ENCODE results near the gene PTPN13.

DNA sequence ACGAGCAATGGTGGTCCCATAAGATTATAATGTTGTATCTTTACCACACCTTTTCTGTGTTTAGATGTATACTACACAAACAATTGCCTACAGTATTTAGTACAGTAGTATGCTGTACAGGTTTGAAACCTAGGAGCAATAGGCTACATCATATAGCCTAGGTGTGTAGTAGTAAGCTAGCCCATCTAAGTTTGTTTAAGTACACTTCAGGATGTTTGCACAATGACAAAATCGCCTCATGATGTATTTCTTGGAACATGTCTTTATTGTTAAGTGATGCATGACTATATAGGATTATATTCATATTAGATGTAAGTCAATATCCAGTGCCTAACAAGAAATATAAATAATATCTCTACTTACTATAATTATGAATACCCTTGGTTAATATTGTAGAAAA, 150.5 kb downstream of the PTPN13 start:
- TF ChIP-seq, protein P1, sequence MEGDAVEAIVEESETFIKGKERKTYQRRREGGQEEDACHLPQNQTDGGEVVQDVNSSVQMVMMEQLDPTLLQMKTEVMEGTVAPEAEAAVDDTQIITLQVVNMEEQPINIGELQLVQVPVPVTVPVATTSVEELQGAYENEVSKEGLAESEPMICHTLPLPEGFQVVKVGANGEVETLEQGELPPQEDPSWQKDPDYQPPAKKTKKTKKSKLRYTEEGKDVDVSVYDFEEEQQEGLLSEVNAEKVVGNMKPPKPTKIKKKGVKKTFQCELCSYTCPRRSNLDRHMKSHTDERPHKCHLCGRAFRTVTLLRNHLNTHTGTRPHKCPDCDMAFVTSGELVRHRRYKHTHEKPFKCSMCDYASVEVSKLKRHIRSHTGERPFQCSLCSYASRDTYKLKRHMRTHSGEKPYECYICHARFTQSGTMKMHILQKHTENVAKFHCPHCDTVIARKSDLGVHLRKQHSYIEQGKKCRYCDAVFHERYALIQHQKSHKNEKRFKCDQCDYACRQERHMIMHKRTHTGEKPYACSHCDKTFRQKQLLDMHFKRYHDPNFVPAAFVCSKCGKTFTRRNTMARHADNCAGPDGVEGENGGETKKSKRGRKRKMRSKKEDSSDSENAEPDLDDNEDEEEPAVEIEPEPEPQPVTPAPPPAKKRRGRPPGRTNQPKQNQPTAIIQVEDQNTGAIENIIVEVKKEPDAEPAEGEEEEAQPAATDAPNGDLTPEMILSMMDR (IDR thresholded peaks at IDR 0.05; ENCODE audit: low read depth, low read length) = no peak
- TF ChIP-seq MYC (IDR thresholded peaks at IDR 0.05; ENCODE audit: low read depth, low read length) = no peak

Data from NB4 (cell line).